Breast epithelium (tissue), 4 donors: ENCODE measurements around the gene LENG9. TPM values are rescaled to one million over a fixed set of nuclear protein-coding genes. Genes with fewer than 3 reads are reported as not detected.

Experiments used
- DNase-seq, 2 donors: peaks; one replicate each; pipeline ENCODE4 v3.0.0-alpha.2; 2019; ENCODE audit warnings: low spot score in 2 of 2
- H3K27ac ChIP-seq, 2 donors: fragments of 200-600 bp; sonication (generic) in 1 of 2; one replicate each; pipeline ENCODE4 v1.5.1; 2016 to 2019; ENCODE audit warnings: mild to moderate bottlenecking in 1 of 2
- H3K27me3 ChIP-seq, 2 donors: fragments of 200-600 bp; sonication (generic) in 1 of 2; one replicate each; pipeline versions ENCODE4 v1.5.1 to v1.6.0; 2017 to 2019; ENCODE audit warnings: control low read depth in 1 of 2, mild to moderate bottlenecking in 1 of 2
- H3K36me3 ChIP-seq: fragments of 200-600 bp; one replicate; pipeline ENCODE4 v1.5.1; 2019
- H3K4me1 ChIP-seq, 2 donors: fragments of 200-600 bp; sonication (generic); one replicate each; pipeline ENCODE4 v1.5.1; 2016 to 2019; ENCODE audit warnings: control low read depth in 1 of 2
- H3K4me3 ChIP-seq, 3 donors: fragments of 200-600 bp; sonication (generic); 1 replicate in 2 of 3; 2 replicates in 1 of 3; pipeline ENCODE4 v1.5.1; 2016 to 2019; ENCODE audit warnings: mild to moderate bottlenecking in 3 of 3, moderate library complexity in 2 of 3
- H3K9me3 ChIP-seq, 2 donors: fragments of 200-600 bp; sonication (generic) in 1 of 2; one replicate each; pipeline ENCODE4 v1.5.1; 2016 to 2019; ENCODE audit warnings: control low read depth in 1 of 2
- CTCF ChIP-seq, 3 donors: fragments of 450-650 bp; IDR thresholded peaks; one replicate each; pipeline ENCODE4 v1.5.1; 2016 to 2017; ENCODE audit warnings: antibody characterized with exemption in 3 of 3, mild to moderate bottlenecking in 3 of 3, moderate library complexity in 3 of 3
- POLR2A ChIP-seq: fragments of 450-650 bp; IDR thresholded peaks from one replicate; pipeline ENCODE4 v1.6.1; 2016; ENCODE audit warnings: antibody characterized with exemption, mild to moderate bottlenecking, moderate library complexity
- POLR2AphosphoS5 ChIP-seq, 3 donors: sonication (generic); formaldehyde crosslinking; IDR thresholded peaks; one replicate each; pipeline ENCODE4 v1.6.1; 2017; ENCODE audit warnings: antibody characterized with exemption in 3 of 3
- intact Hi-C: fragments of 100-400 bp; cut with DNase I; formaldehyde crosslinking; loops from one replicate; pipeline ENCODE4 v1.15.1; 2023; ENCODE audit warnings: low total_unique reads
- total RNA-seq, 3 donors: library from RNA; depleted of rRNA; stranded (reverse); fragments of >200 nt; gene quantifications; one replicate each; pipeline ENCODE4 v1.1.0, GENCODE V29; 2016

LENG9 gene
- total RNA-seq, 3 donors from 2014 or later, result 4.5 to 8.2 (median 4.8) TPM

DNA sequence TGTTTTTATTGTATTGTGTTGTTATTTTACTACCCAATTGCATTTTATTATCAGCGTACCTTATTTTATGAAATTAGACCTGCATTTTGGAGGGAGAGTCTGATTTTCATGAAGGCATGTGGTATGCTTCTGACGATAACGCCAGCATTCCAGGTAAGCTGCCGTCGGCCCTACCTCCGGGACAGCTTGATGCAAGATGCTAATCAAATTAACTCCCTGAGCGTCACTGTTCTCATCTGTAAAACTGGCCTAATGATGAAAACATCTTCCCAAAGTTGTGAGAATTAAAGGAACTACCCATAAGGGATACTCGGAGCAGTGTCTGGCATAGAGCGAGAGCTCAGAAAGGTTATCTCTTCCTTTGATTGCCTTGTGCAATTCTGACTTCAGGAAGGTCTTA lies 26.2 kb upstream of the LENG9 start:
- H3K4me1 ChIP-seq, result no peaks in the 10 kb centered on the region
- no peaks in the 10 kb centered on the region for H3K36me3 ChIP-seq
- no peak for TF ChIP-seq POLR2AphosphoS5 (IDR thresholded peaks at IDR 0.05)
- no peak for TF ChIP-seq CTCF (IDR thresholded peaks at IDR 0.05)
- TF ChIP-seq POLR2A, result no peak
- no peak overlapping the region for H3K4me3 ChIP-seq
- intact Hi-C loops, result no loop called here
- no peaks in the 10 kb centered on the region for H3K9me3 ChIP-seq
- no peak overlapping the region for H3K27ac ChIP-seq
- no peak for DNase-seq
- peaks cover 0 to 16% of the 10 kb centered on the region in 2 donors for H3K27me3 ChIP-seq

DNA sequence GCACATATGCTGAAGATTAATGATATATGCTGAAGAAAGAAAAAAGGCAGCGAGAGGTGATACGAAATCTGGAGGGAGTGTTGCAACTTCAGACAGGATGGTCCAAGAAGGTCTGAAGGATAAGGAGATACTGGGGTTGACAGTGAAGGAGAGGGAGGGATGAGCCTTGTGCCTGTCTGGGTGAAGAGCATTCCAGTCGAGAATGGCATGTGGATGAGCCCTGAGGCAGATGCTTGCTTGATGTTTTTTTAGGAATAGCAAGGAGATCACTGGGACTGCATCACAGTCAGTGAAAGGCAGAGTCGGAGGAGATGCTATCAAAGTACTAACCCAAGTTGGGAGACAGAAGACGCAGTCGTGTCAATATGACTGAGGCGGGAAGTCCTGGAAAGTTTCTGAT lies 25.8 kb upstream of the LENG9 start:
- intact Hi-C loops, result no loop called here
- H3K9me3 ChIP-seq, result no peaks in the 10 kb centered on the region
- TF ChIP-seq POLR2A (no peak), CTCF (IDR thresholded peaks at IDR 0.05) (no peak), POLR2AphosphoS5 (IDR thresholded peaks at IDR 0.05) (no peak)
- H3K4me1 ChIP-seq, result no peaks in the 10 kb centered on the region
- no peaks in the 10 kb centered on the region for H3K36me3 ChIP-seq
- H3K27me3 ChIP-seq, result peaks cover 0 to 19% of the 10 kb centered on the region in 2 donors
- no peak for DNase-seq
- no peak overlapping the region for H3K4me3 ChIP-seq
- no peak overlapping the region for H3K27ac ChIP-seq

- H3K36me3 ChIP-seq, result no peaks in the 10 kb centered on the region
- no peaks in the 10 kb centered on the region for H3K4me1 ChIP-seq
- H3K27ac ChIP-seq, result no peak overlapping the region
- no peak for DNase-seq
- intact Hi-C loops, result no loop called here
- TF ChIP-seq POLR2AphosphoS5 (IDR thresholded peaks at IDR 0.05), result no peak
- no peak for TF ChIP-seq CTCF (IDR thresholded peaks at IDR 0.05)
- no peak for TF ChIP-seq POLR2A
- H3K27me3 ChIP-seq, result peaks cover 0 to 18% of the 10 kb centered on the region in 2 donors
- H3K9me3 ChIP-seq, result no peaks in the 10 kb centered on the region
- no peak overlapping the region for H3K4me3 ChIP-seq
Observed at GRCh38 chr19:54485851-54486250, 22.3 kb upstream of the LENG9 start.

DNA sequence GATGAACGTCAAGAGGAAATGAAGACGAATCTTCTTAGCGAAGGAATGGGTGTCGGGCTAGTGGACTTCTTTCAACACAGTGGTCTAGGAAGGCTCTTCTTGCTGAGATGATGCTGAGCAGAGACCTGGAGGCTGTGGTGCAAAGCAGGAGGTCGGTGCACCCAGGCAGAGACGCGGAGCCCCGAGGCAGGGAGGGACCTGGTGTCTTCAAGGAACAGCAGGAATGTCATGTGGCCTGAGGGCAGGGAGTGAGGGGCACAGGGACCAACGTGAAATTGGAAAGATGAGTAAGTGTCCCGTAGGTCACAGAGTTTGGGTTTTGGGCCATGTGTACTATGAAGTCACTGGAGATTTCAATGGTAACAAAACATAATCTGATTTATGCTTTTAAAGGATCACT lies 20.9 kb upstream of the LENG9 start:
- Histone ChIP-seq H3K9me3 (no peaks in the 10 kb centered on the region), H3K27ac (no peak overlapping the region), H3K4me3 (no peak overlapping the region), H3K36me3 (no peaks in the 10 kb centered on the region), H3K27me3 (peaks cover 0 to 18% of the 10 kb centered on the region in 2 donors), H3K4me1 (no peaks in the 10 kb centered on the region)
- DNase-seq, result no peak
- no peak for TF ChIP-seq POLR2A
- no peak for TF ChIP-seq CTCF (IDR thresholded peaks at IDR 0.05)
- TF ChIP-seq POLR2AphosphoS5 (IDR thresholded peaks at IDR 0.05), result no peak
- intact Hi-C loops, result no loop called here

GRCh38 chr19:54482889-54483288 lies 19.3 kb upstream of the LENG9 start:
- Histone ChIP-seq H3K4me3 (no peak overlapping the region), H3K9me3 (no peaks in the 10 kb centered on the region), H3K36me3 (no peaks in the 10 kb centered on the region), H3K27me3 (peaks cover 0 to 18% of the 10 kb centered on the region in 2 donors), H3K27ac (no peak overlapping the region), H3K4me1 (no peaks in the 10 kb centered on the region)
- no peak for DNase-seq
- intact Hi-C loops, result no loop called here
- TF ChIP-seq POLR2A, result no peak
- no peak for TF ChIP-seq CTCF (IDR thresholded peaks at IDR 0.05)
- no peak for TF ChIP-seq POLR2AphosphoS5 (IDR thresholded peaks at IDR 0.05)
